Liver (tissue), 9 donors: Measurements from ENCODE around the gene EEF1AKMT2. TPM values are rescaled to one million over a fixed set of nuclear protein-coding genes. Genes with fewer than 3 reads are reported as not detected.

Experiments
- DNase-seq: peaks from one replicate; pipeline ENCODE4 v3.0.0-alpha.2; 2017; ENCODE audit warnings: low spot score
- H3K27ac ChIP-seq, 2 donors: one replicate each; pipeline ENCODE4 v1.7.0; 2013; ENCODE audit warnings: inconsistent platforms in 2 of 2, low read length in 2 of 2, control low read depth in 1 of 2, low read depth in 1 of 2, mild to moderate bottlenecking in 1 of 2
- H3K27me3 ChIP-seq, 4 donors: one replicate each; pipeline versions ENCODE4 v1.6.1 to v1.7.0; 2013; ENCODE audit warnings: low read length in 3 of 4, inconsistent platforms in 1 of 4, mild to moderate bottlenecking in 1 of 4, moderate library complexity in 1 of 4; ENCODE audit not compliant: control insufficient read depth in 4 of 4, insufficient read depth in 4 of 4
- H3K36me3 ChIP-seq, 4 donors: one replicate each; pipeline versions ENCODE4 v1.6.1 to v1.7.0; 2013; ENCODE audit warnings: low read length in 3 of 4, mild to moderate bottlenecking in 3 of 4, low read depth in 1 of 4, moderate library complexity in 1 of 4; ENCODE audit not compliant: control insufficient read depth in 4 of 4, insufficient read depth in 3 of 4
- H3K4me1 ChIP-seq, 4 donors: one replicate each; pipeline versions ENCODE4 v1.6.1 to v1.7.0; 2013; ENCODE audit warnings: low read length in 3 of 4, mild to moderate bottlenecking in 3 of 4, moderate library complexity in 1 of 4; ENCODE audit not compliant: control insufficient read depth in 4 of 4, insufficient read depth in 4 of 4
- H3K4me3 ChIP-seq, 3 donors: one replicate each; pipeline versions ENCODE4 v1.6.1 to v1.7.0; 2013; ENCODE audit warnings: low read length in 3 of 3, control low read depth in 1 of 3, low read depth in 1 of 3, mild to moderate bottlenecking in 1 of 3
- H3K9ac ChIP-seq, 2 donors: one replicate each; pipeline ENCODE4 v1.7.0; 2013; ENCODE audit warnings: low read length in 2 of 2, mild to moderate bottlenecking in 2 of 2, moderate library complexity in 2 of 2, control low read depth in 1 of 2, low read depth in 1 of 2
- H3K9me3 ChIP-seq, 4 donors: one replicate each; pipeline versions ENCODE4 v1.6.1 to v1.7.0; 2013; ENCODE audit warnings: low read length in 3 of 4; ENCODE audit not compliant: control insufficient read depth in 4 of 4
- ATF3 ChIP-seq: IDR thresholded peaks from 2 replicates; pipeline ENCODE4 v1.6.1; 2016; ENCODE audit warnings: antibody characterized with exemption
- EGR1 ChIP-seq, 2 donors: IDR thresholded peaks; 2 replicates each; pipeline ENCODE4 v1.6.1; 2016 to 2018; ENCODE audit warnings: antibody characterized with exemption in 2 of 2, low read depth in 2 of 2
- FOXA1 ChIP-seq: IDR thresholded peaks from 2 replicates; pipeline ENCODE4 v1.6.1; 2016; ENCODE audit warnings: antibody characterized with exemption
- FOXA2 ChIP-seq: IDR thresholded peaks from 2 replicates; pipeline ENCODE4 v1.6.1; 2016; ENCODE audit warnings: antibody characterized with exemption
- GABPA ChIP-seq, 2 donors: IDR thresholded peaks in 1 of 2; conservative IDR thresholded peaks in 1 of 2; 2 replicates each; pipeline ENCODE4 v1.6.1; 2016; ENCODE audit warnings: antibody characterized with exemption in 2 of 2, mild to moderate bottlenecking in 1 of 2, moderate library complexity in 1 of 2
- HNF4A ChIP-seq, 2 donors: conservative IDR thresholded peaks; 2 replicates each; pipeline ENCODE4 v1.6.1; 2016; ENCODE audit warnings: antibody characterized with exemption in 2 of 2, mild to moderate bottlenecking in 2 of 2
- HNF4G ChIP-seq: IDR thresholded peaks from 2 replicates; pipeline ENCODE4 v1.6.1; 2016; ENCODE audit warnings: antibody characterized with exemption
- JUND ChIP-seq, 2 donors: IDR thresholded peaks; 2 replicates each; pipeline ENCODE4 v1.6.1; 2016; ENCODE audit warnings: antibody characterized with exemption in 2 of 2
- NR2F2 ChIP-seq: IDR thresholded peaks from 2 replicates; pipeline ENCODE4 v1.6.1; 2016; ENCODE audit warnings: antibody characterized with exemption
- RAD21 ChIP-seq, 2 donors: IDR thresholded peaks; 2 replicates each; pipeline ENCODE4 v1.6.1; 2016; ENCODE audit warnings: antibody characterized with exemption in 2 of 2, mild to moderate bottlenecking in 2 of 2
- REST ChIP-seq: IDR thresholded peaks from 2 replicates; pipeline ENCODE4 v1.6.1; 2016; ENCODE audit warnings: antibody characterized with exemption, mild to moderate bottlenecking
- RXRA ChIP-seq, 2 donors: IDR thresholded peaks; 2 replicates each; pipeline ENCODE4 v1.6.1; 2017 to 2018; ENCODE audit warnings: antibody characterized with exemption in 2 of 2, mild to moderate bottlenecking in 1 of 2
- SP1 ChIP-seq: IDR thresholded peaks from 2 replicates; pipeline ENCODE4 v1.6.1; 2018; ENCODE audit warnings: antibody characterized with exemption, mild to moderate bottlenecking
- TAF1 ChIP-seq: conservative IDR thresholded peaks from 2 replicates; pipeline ENCODE4 v1.6.1; 2016; ENCODE audit warnings: antibody characterized with exemption, mild to moderate bottlenecking
- YY1 ChIP-seq: IDR thresholded peaks from 2 replicates; pipeline ENCODE4 v1.6.1; 2016; ENCODE audit warnings: antibody characterized with exemption, mild to moderate bottlenecking
- ZBTB33 ChIP-seq: IDR thresholded peaks from 2 replicates; pipeline ENCODE4 v1.6.1; 2016; ENCODE audit warnings: antibody characterized with exemption
- WGBS: extraction: QIAGEN DNeasy Blood & Tissue Kit; methylation state at CpG from one replicate; pipeline ENCODE4 v1.1.7; 2013; 5-methylcytosine and 5-hydroxymethylcytosine counted together
- polyA plus RNA-seq, 2 donors: library from polyadenylated mRNA; stranded (reverse) in 1 of 2; unstranded in 1 of 2; fragments of 200-250 nt in 1 of 2; fragments of >200 nt in 1 of 2; fragmentation: Nextera tagmentation in 1 of 2; extraction: Ambion mirVana in 1 of 2; gene quantifications; one replicate each; pipeline versions ENCODE4 v1.2.1 to v1.2.3, GENCODE V29; 2013 to 2015
- total RNA-seq, 2 donors: library from RNA; depleted of rRNA; stranded (reverse); fragments of >200 nt; gene quantifications; one replicate each; pipeline ENCODE4 v1.2.3, GENCODE V29; 2014
- TF ChIP-seq, protein P1 (sequence below): IDR thresholded peaks from 2 replicates; pipeline ENCODE4 v1.6.1; 2016; ENCODE audit warnings: antibody characterized with exemption
- TF ChIP-seq, protein P2 (sequence below): fragments of 150-350 bp; IDR thresholded peaks from 2 replicates; pipeline ENCODE4 v1.5.1; 2017; ENCODE audit warnings: improper control_type of control experiment, low read depth, low read length; ENCODE audit not compliant: missing input control
- donor health status: healthy.
- donor health status: healthy.
- donor health status: healthy.
- donor health status: healthy.
- donor health status: healthy.

Gene EEF1AKMT2
- total and polyA plus RNA-seq, 4 donors: 5.9 to 12.7 (median 8.5) TPM

GRCh38 chr10:124738441-124738840, 53.2 kb downstream of the EEF1AKMT2 start:
- no peak overlapping the region for H3K9ac ChIP-seq
- no peaks in the 10 kb centered on the region for H3K9me3 ChIP-seq
- no peak for DNase-seq
- no peak for TF ChIP-seq HNF4G
- TF ChIP-seq SP1: no peak
- no peak for TF ChIP-seq GABPA (IDR thresholded peaks at IDR 0.05 in 1 of 2, conservative IDR thresholded peaks at IDR 0.05 in 1 of 2)
- no peak for TF ChIP-seq REST
- no peak for TF ChIP-seq NR2F2
- TF ChIP-seq, protein P1, sequence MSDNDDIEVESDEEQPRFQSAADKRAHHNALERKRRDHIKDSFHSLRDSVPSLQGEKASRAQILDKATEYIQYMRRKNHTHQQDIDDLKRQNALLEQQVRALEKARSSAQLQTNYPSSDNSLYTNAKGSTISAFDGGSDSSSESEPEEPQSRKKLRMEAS: no peak
- TF ChIP-seq ATF3: no peak
- TF ChIP-seq RXRA (IDR thresholded peaks at IDR 0.05): no peak
- no peak for TF ChIP-seq TAF1
- TF ChIP-seq FOXA1: no peak
- TF ChIP-seq HNF4A (conservative IDR thresholded peaks at IDR 0.05): no peak
- no peak for TF ChIP-seq ZBTB33
- no peak for TF ChIP-seq RAD21 (IDR thresholded peaks at IDR 0.05)
- no peak for TF ChIP-seq EGR1 (IDR thresholded peaks at IDR 0.05; ENCODE audit: low read depth in 2 of 2)
- TF ChIP-seq FOXA2: no peak
- TF ChIP-seq, protein P2, sequence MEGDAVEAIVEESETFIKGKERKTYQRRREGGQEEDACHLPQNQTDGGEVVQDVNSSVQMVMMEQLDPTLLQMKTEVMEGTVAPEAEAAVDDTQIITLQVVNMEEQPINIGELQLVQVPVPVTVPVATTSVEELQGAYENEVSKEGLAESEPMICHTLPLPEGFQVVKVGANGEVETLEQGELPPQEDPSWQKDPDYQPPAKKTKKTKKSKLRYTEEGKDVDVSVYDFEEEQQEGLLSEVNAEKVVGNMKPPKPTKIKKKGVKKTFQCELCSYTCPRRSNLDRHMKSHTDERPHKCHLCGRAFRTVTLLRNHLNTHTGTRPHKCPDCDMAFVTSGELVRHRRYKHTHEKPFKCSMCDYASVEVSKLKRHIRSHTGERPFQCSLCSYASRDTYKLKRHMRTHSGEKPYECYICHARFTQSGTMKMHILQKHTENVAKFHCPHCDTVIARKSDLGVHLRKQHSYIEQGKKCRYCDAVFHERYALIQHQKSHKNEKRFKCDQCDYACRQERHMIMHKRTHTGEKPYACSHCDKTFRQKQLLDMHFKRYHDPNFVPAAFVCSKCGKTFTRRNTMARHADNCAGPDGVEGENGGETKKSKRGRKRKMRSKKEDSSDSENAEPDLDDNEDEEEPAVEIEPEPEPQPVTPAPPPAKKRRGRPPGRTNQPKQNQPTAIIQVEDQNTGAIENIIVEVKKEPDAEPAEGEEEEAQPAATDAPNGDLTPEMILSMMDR: no peak
- no peak for TF ChIP-seq JUND (IDR thresholded peaks at IDR 0.05)
- no peak for TF ChIP-seq YY1
- H3K36me3 ChIP-seq: no peaks in the 10 kb centered on the region
- H3K4me3 ChIP-seq: no peak overlapping the region
- no peaks in the 10 kb centered on the region for H3K27me3 ChIP-seq
- 76% methylated on average over 6 of the region's 6 CpGs for WGBS
- H3K4me1 ChIP-seq: peaks cover 15 to 71% (median 62%) of the 10 kb centered on the region in 4 donors
- H3K27ac ChIP-seq: no peak overlapping the region
